Measurements from ENCODE around the gene TSPYL4. TPM values are rescaled to one million over a fixed set of nuclear protein-coding genes. Genes with fewer than 3 reads are reported as not detected.

Gene TSPYL4
- total RNA-seq, 1 experiment from 2014 or later, result 5.4 TPM

GRCh38 chr6:116238083-116238482 lies 15.8 kb downstream of the TSPYL4 start:
- Histone ChIP-seq H3K36me3 (ENCODE audit: control insufficient read depth in 1 of 2, insufficient read depth in 2 of 2, low read length in 2 of 2) (0 out of 4 replicates have a peak, but pooled peaks cover 0 to 4% of the 10 kb centered on the region in 2 experiments), H3K27ac (ENCODE audit: low read depth, low read length) (no peak overlapping the region), H3K79me2 (ENCODE audit: insufficient read depth, low read length) (no peaks in the 10 kb centered on the region), H3K4me3 (replicated peaks in 1 of 2; ENCODE audit: low read depth in 1 of 2, low read length in 2 of 2) (no peak overlapping the region), H3K27me3 (ENCODE audit: insufficient read depth, low read length) (no peaks in the 10 kb centered on the region), H3K9me2 (ENCODE audit: insufficient read depth) (no peaks in the 10 kb centered on the region), H3K4me2 (ENCODE audit: low read length) (no peak overlapping the region), H3K9ac (ENCODE audit: low read length) (no peak overlapping the region), H4K20me1 (ENCODE audit: insufficient read depth) (no peaks in the 10 kb centered on the region), H3K9me3 (ENCODE audit: control insufficient read depth in 1 of 2, insufficient read depth in 1 of 2, low read depth in 1 of 2, low read length in 2 of 2) (no peaks in the 10 kb centered on the region), H3K4me1 (ENCODE audit: control insufficient read depth in 1 of 2, insufficient read depth in 2 of 2, low read length in 2 of 2) (no peaks in the 10 kb centered on the region), H2AFZ (ENCODE audit: low read depth, low read length, poor library complexity, severe bottlenecking) (no peak overlapping the region)
- ChIA-PET POLR2A (no interaction called here), RAD21 (ENCODE audit: low non-redundant PET in 1 of 2, low total read pairs in 2 of 2, uncharacterized antibody in 2 of 2, unreplicated experiment in 2 of 2) (no interaction called here), CTCF (interaction anchor here (1.4 kb wide), 1 partner anchor 20 kb away, joined by 4 read pairs; no protein-coding TSS in a partner anchor)
- intact Hi-C loops (cut with micrococcal nuclease), result no loop called here
- no peak for TF ChIP-seq REST (IDR thresholded peaks at IDR 0.05; ENCODE audit: low read depth)
- TF ChIP-seq RAD21 (IDR thresholded peaks at IDR 0.05; ENCODE audit: low read depth), result no peak
- no peak for TF ChIP-seq POLR2AphosphoS5 (IDR thresholded peaks at IDR 0.05; ENCODE audit: low read depth, low read length)
- TF ChIP-seq POLR2A (IDR thresholded peaks at IDR 0.05; ENCODE audit: borderline replicate concordance, extremely low read depth, insufficient read depth, insufficient read length), result no peak
- no peak for TF ChIP-seq ELF1 (IDR thresholded peaks at IDR 0.05; ENCODE audit: borderline replicate concordance, low read depth)
- no peak for TF ChIP-seq EZH2phosphoT487 (IDR thresholded peaks at IDR 0.05; ENCODE audit: borderline replicate concordance)
- no peak for TF ChIP-seq SIN3A (IDR thresholded peaks at IDR 0.05; ENCODE audit: low read depth)
- TF ChIP-seq ZBTB33 (IDR thresholded peaks at IDR 0.05; ENCODE audit: extremely low read depth, insufficient replicate concordance, low read length), result no peak
- no peak for TF ChIP-seq CTCF (IDR thresholded peaks at IDR 0.05 in 2 of 3, conservative IDR thresholded peaks at IDR 0.05 in 1 of 3; ENCODE audit: borderline replicate concordance in 1 of 3, insufficient read depth in 1 of 3, low read depth in 2 of 3, low read length in 2 of 3)
- TF ChIP-seq CBX3 (IDR thresholded peaks at IDR 0.05; ENCODE audit: low read depth), result no peak
- no peak for DNase-seq (ENCODE audit: low read depth, low spot score)
- BruUV-seq (replicated peaks), result no TSS peak
- no peak for ATAC-seq

Data from HCT116 (cell line).